ENCODE measurements around the gene MAD1L1. TPM values are rescaled to one million over a fixed set of nuclear protein-coding genes. Genes with fewer than 3 reads are reported as not detected.

MAD1L1 gene
- total and polyA plus RNA-seq, 2 of the 4 experiments (the other 2 are of a cell fraction): 29.0 to 40.9 TPM

GRCh38 chr7:1914321-1914720 lies 318.4 kb downstream of the MAD1L1 start:
- no TSS peak for BruUV-seq (replicated peaks)
- no peaks in the 10 kb centered on the region for H3K27me3 ChIP-seq (ENCODE audit: control insufficient read depth, insufficient read depth, low read length)
- no peak overlapping the region for H4K8ac ChIP-seq (ENCODE audit: low read depth in 2 of 2, low read length in 2 of 2)
- H4K91ac ChIP-seq (ENCODE audit: insufficient read depth, low read depth, low read length): no peak overlapping the region
- no peak overlapping the region for H2BK20ac ChIP-seq (ENCODE audit: low read depth, low read length)
- 86% methylated on average over 8 of the region's 21 CpGs; no CpG with 5 or more reads in 1 of the 2 experiments for WGBS, 2 experiments (ENCODE audit: extremely low coverage in 2 of 2, insufficient read length in 1 of 2)
- DNase-seq (no peak), ATAC-seq (ENCODE audit: low read depth) (no peak)
- dilution Hi-C loops (cut with HindIII; ENCODE audit: low sequenced_read_pairs, unreplicated experiment): no loop called here
- peak overlapping the region; percentile 43; the same call in 1 of the 2 replicates for H2AK5ac ChIP-seq (ENCODE audit: low read depth, low read length)
- peaks cover 20% of the 10 kb centered on the region for H3K4me1 ChIP-seq (ENCODE audit: control insufficient read depth, insufficient read depth, low read length)
- H3K23ac ChIP-seq (ENCODE audit: low read depth, low read length): no peak overlapping the region
- CTCF ChIA-PET: no interaction called here
- H4K5ac ChIP-seq (ENCODE audit: low read depth, low read length): no peak overlapping the region
- in situ Hi-C loops (cut with MboI; ENCODE audit: low sequenced_read_pairs): no loop called here
- no peak overlapping the region for H3K14ac ChIP-seq (replicated peaks; ENCODE audit: low read depth, low read length)
- no peak overlapping the region for H2AFZ ChIP-seq (replicated peaks; ENCODE audit: low read length, poor library complexity)
- peak overlapping the region; percentile 56; the same call in 1 of the 2 replicates for H3K4ac ChIP-seq (ENCODE audit: low read depth, low read length)
- H3K9me1 ChIP-seq (ENCODE audit: insufficient read depth, low read length): peaks cover 14% of the 10 kb centered on the region; the same call in 1 of the 2 replicates
- H2BK15ac ChIP-seq (ENCODE audit: low read depth, low read length): no peak overlapping the region
- no peak overlapping the region for H2BK120ac ChIP-seq (ENCODE audit: low read depth, low read length)
- H2BK5ac ChIP-seq (ENCODE audit: low read depth, low read length, poor library complexity, severe bottlenecking): no peak overlapping the region
- no peaks in the 10 kb centered on the region; the same call in 1 of the 2 replicates for H4K20me1 ChIP-seq (ENCODE audit: insufficient read depth, low read length)
- no peaks in the 10 kb centered on the region for H3K9me3 ChIP-seq (ENCODE audit: control insufficient read depth, insufficient read depth, low read length)
- intact Hi-C loops (cut with micrococcal nuclease): no loop called here
- no peak overlapping the region for H3K56ac ChIP-seq (ENCODE audit: extremely low read depth, insufficient read depth, low read length)
- TF ChIP-seq CTCF (conservative IDR thresholded peaks at IDR 0.05; ENCODE audit: low read depth, low read length) (no peak), POLR2A (IDR thresholded peaks at IDR 0.05; ENCODE audit: low read depth, low read length) (no peak), CHD1 (IDR thresholded peaks at IDR 0.05; ENCODE audit: low read depth, low read length) (no peak), ELK1 (IDR thresholded peaks at IDR 0.05; ENCODE audit: borderline replicate concordance, low read depth, low read length) (no peak)
- H3K4me2 ChIP-seq (ENCODE audit: low read depth, low read length): no peak overlapping the region
- no peak overlapping the region for H3K18ac ChIP-seq (ENCODE audit: low read depth, low read length)
- H2AK9ac ChIP-seq (replicated peaks; ENCODE audit: low read depth, low read length, poor library complexity): no peak overlapping the region
- H3K79me1 ChIP-seq (ENCODE audit: low read depth in 1 of 2, low read length in 2 of 2): peaks cover 0 to 30% of the 10 kb centered on the region in 2 experiments; a peak in 2 of 4 replicates
- H3K4me3 ChIP-seq (ENCODE audit: insufficient read depth, low read depth, low read length): no peak overlapping the region
- no peak overlapping the region for H3K9ac ChIP-seq (ENCODE audit: low read depth, low read length)
- POLR2A ChIA-PET (ENCODE audit: unreplicated experiment): no interaction called here
- H3K36me3 ChIP-seq (ENCODE audit: control insufficient read depth, insufficient read depth, low read length): no peaks in the 10 kb centered on the region
- no peak overlapping the region for H3K27ac ChIP-seq (ENCODE audit: insufficient read depth, low read length)
